ENCODE measurements around the gene FGD5. TPM values are rescaled to one million over a fixed set of nuclear protein-coding genes. Genes with fewer than 3 reads are reported as not detected.

FGD5 gene
- total and polyA plus RNA-seq, 11 donors, result 6.4 to 22.5 (median 14.9) TPM

DNA sequence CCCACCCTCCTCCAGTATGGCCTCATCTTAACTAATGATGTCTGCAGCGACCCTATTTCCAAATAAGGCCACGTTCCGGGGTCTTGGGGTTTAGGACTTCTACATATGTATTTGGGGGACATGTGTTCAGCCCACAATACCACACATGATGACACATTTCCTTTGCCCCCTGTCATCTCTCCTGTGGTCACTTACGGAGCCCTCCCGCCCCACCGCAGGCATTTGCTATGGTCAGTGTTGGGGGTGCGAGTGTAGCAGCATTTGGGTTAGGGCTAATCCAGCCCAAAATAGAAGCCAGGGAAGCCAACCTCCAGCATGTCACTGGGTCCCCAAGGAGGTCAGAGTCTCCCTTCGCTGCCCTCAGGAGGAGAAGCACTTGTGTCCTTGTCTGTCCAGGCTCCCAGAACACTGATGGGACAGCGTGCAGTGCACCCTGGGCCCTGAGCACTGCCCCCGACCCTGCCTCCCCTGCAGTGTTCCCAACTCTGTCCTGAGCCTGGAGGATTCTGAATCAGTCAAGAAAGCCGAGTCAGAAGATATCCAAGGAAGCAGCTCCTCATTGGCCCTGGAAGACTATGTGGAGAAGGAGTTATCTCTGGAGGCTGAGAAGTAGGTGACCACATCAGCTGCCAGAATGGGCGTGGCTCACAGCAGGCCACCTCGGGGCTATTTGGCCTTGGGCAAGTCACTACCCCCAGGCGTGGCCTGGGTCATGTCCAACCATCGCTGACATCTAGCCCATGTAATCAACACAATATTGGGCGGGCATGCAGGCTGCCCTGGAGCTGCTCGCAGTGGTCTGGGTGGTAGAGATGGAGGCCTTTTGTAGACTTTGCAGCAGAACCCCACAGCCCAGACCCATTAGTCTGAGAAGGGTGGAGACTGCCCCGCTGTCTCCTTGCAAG, 46.9 kb upstream of the FGD5 start:
- intact Hi-C loops (cut with DNase I), result loop anchor here in 1 of 10 donors (5.0 kb wide), 1 partner anchor 90 kb away; no protein-coding TSS in a partner anchor

DNA sequence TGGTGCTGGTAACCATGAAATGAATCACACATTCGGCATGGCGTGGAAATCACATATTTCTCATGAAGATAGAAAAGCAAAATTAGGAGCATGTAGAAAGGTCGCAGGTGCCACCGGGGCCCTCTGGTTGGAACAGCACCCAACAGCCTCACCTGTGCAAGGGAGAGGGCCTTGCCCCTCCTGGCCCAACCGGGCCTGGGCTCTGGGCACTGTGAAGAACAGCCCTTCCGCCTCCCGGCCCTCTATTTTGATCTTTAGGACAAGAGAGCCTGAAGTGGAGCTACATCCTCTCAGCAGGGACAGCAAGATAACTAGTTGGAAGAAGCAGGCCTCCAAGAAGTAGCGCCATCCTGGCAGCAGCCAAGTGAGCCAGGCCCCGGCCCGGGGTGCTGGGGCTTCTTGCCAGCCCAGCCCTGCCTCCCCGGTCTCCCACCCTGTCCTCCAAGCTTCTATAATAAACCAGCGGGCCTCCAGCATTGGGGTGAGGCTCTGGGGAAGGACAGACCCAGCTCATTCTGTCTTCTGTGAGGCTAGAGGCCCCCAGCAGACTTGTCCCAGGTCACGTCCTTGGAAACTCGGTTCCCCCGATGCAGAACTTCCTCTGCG, 46.1 kb upstream of the FGD5 start:
- no peak overlapping the region for H3K27ac ChIP-seq
- no peaks in the 10 kb centered on the region for H3K9me3 ChIP-seq
- DNase-seq, result no peak
- TF ChIP-seq, protein P1, sequence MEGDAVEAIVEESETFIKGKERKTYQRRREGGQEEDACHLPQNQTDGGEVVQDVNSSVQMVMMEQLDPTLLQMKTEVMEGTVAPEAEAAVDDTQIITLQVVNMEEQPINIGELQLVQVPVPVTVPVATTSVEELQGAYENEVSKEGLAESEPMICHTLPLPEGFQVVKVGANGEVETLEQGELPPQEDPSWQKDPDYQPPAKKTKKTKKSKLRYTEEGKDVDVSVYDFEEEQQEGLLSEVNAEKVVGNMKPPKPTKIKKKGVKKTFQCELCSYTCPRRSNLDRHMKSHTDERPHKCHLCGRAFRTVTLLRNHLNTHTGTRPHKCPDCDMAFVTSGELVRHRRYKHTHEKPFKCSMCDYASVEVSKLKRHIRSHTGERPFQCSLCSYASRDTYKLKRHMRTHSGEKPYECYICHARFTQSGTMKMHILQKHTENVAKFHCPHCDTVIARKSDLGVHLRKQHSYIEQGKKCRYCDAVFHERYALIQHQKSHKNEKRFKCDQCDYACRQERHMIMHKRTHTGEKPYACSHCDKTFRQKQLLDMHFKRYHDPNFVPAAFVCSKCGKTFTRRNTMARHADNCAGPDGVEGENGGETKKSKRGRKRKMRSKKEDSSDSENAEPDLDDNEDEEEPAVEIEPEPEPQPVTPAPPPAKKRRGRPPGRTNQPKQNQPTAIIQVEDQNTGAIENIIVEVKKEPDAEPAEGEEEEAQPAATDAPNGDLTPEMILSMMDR (IDR thresholded peaks at IDR 0.05), result no peak
- no peak for TF ChIP-seq POLR2A (IDR thresholded peaks at IDR 0.05)
- WGBS, 4 donors, result 82 to 84% (median 83%) methylated on average over 13 to 16 of the region's 16 CpGs
- intact Hi-C loops (cut with DNase I), result loop anchor here in 1 of 10 donors (5.0 kb wide), 1 partner anchor 90 kb away; no protein-coding TSS in a partner anchor
- H3K27me3 ChIP-seq, result no peaks in the 10 kb centered on the region
- no peaks in the 10 kb centered on the region for H3K36me3 ChIP-seq
- no peaks in the 10 kb centered on the region for H3K4me1 ChIP-seq
- no peak overlapping the region for H3K4me3 ChIP-seq
- no peak for ATAC-seq

More for the DNA sequence above, 46.9 kb upstream of the FGD5 start:
- Histone ChIP-seq H3K4me3 (no peak overlapping the region), H3K27me3 (no peaks in the 10 kb centered on the region), H3K9me3 (no peaks in the 10 kb centered on the region), H3K4me1 (no peaks in the 10 kb centered on the region), H3K36me3 (no peaks in the 10 kb centered on the region), H3K27ac (no peak overlapping the region)
- DNase-seq (no peak), ATAC-seq (no peak)
- TF ChIP-seq POLR2A (IDR thresholded peaks at IDR 0.05), result no peak
- TF ChIP-seq, protein P1 (IDR thresholded peaks at IDR 0.05), result no peak
- 86 to 92% (median 89%) methylated on average over 15 to 18 of the region's 18 CpGs for whole genome bisulfite sequencing, 4 donors

DNA sequence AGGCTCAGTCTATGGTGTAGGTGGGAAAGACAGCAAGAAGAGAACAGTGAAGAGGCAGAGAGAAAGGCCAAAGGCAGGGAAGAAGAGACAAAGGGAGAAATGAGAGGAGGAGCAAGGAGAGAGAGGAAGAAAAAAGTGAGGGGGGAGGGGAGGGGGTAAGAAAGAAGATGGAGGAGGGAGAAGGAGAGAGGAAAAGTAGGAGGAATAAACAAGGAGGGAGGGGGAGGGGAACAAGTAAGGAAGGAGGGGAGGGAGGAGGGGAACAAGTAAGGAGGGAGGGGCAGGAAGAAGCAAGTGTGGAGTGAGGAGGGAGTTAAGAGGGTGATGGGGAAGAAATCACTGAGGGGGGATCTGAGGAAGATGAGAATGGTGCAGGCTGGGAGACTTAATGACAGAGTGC, 45.5 kb upstream of the FGD5 start:
- Histone ChIP-seq H3K36me3 (no peaks in the 10 kb centered on the region), H3K9me3 (peaks cover 0 to 6% (median under 1%) of the 10 kb centered on the region in 12 donors), H3K27ac (no peak overlapping the region), H3K27me3 (no peaks in the 10 kb centered on the region), H3K4me1 (no peaks in the 10 kb centered on the region), H3K4me3 (no peak overlapping the region)
- no peak for TF ChIP-seq POLR2A (IDR thresholded peaks at IDR 0.05)
- TF ChIP-seq, protein P1 (IDR thresholded peaks at IDR 0.05), result no peak
- no peak for ATAC-seq
- intact Hi-C loops (cut with DNase I), result loop anchor here in 1 of 10 donors (5.0 kb wide), 1 partner anchor 91 kb away; no protein-coding TSS in a partner anchor
- no peak for DNase-seq

DNA sequence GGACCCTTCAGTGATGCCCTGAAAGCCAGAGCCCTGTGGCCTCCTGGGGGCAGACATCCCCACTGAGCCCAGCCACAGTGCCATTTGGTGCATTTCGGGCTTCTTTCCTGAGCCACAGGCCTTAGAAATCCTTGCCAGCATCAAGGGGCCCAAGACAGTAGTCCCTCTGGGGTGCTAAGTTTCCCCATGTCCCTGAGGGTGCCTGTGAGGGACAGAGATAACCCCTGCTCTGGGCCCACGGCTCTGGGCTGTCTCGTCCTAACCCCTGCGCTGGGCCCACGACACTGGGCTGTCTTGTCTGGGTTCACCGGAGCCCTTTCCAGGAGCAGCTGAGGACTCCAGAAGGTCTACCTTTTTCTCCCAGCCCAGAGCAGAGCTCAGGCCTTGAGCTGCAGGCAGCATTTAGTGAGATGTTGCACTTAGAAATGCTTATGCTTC, 45.1 kb upstream of the FGD5 start:
- no peaks in the 10 kb centered on the region for H3K4me1 ChIP-seq
- WGBS, 4 donors, result 80 to 94% (median 89%) methylated on average over 6 of the region's 6 CpGs
- no peak overlapping the region for H3K27ac ChIP-seq
- no peak for TF ChIP-seq POLR2A (IDR thresholded peaks at IDR 0.05)
- TF ChIP-seq, protein P1 (IDR thresholded peaks at IDR 0.05), result no peak
- no peak overlapping the region for H3K4me3 ChIP-seq
- no peak for ATAC-seq
- H3K27me3 ChIP-seq, result no peaks in the 10 kb centered on the region
- intact Hi-C loops (cut with DNase I), result loop anchor here in 1 of 10 donors (5.0 kb wide), 1 partner anchor 91 kb away; no protein-coding TSS in a partner anchor
- no peaks in the 10 kb centered on the region for H3K36me3 ChIP-seq
- peaks cover 0 to 10% (median 2%) of the 10 kb centered on the region in 12 donors for H3K9me3 ChIP-seq
- no peak for DNase-seq

Data from heart left ventricle (tissue), 16 donors.